Suppressor macrophage treated with lipopolysaccharide for 1 hour (primary cell): ENCODE data around the gene PRKCSH.
"Not testable (repeated sequence)": the region's sequence is repeated elsewhere in the genome, so short reads cannot be mapped to it uniquely, and the experiment has no call there.

ENCODE experiments used
- DNase-seq, 3 donors: peaks; one replicate each; pipeline ENCODE4 v3.0.0-alpha.2; 2020 to 2022

PRKCSH gene

DNA sequence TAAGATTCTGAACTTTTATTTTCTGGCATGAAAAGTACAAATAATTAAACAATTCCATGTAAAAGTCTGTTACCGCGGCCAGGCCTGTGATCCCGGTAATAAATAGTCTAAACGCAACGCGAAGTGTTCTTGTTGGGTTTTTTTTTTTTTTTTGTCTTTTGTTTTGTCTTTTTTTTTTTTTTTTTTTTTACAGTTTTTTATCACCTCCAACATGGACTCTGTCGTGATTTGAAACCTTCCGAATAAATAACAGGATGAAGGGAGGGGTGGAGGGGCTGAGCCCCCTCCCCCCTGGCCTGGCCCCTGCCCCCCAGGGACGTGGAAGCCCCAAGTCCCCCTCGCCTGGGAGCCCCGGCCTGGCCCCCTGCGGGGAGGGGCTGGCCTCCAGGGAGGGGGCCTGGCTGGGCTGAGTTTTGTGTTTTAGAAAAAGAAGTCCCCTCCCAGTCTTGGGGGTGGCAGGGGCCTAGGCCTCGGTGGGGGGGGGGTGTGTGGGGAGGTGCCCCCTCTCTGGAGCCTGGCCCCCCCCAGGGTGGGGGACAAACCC is 16.0 kb downstream of the PRKCSH start:
- no peak for DNase-seq

DNA sequence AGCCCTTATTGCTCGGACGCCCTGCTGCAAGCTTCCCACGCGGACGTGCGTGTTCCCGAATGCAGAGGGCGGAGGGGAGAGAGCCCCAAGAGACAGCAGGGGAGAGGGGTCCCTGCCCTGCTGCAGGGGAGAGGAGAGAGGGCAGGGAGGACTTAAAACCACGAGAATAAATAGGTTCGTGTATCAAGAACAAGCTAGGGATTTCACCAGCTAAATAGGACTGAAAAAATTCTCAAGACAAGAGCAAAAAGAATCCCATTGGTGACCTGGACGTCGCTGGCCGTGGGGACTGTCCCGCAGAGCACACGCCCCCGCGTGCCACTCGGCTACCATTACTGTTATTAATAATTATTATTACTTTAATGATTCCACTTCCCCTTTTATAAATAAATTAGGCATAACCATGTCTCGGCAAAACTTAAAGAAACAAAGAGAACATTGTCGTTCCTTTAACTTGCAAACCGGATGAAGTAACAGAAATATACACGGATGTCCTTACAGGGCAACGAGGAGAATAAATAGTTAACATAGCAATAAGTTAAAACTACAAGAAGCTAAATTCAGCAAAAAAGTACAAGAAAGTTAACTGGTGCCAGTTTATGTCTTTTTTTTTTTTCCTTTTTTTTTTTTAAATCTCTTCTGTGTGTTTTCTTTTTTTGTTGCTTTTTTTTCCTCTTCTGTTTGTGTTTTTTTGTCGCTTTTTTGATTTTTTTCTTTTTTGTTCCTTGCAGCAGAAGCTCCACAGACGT is 16.6 kb downstream of the PRKCSH start:
- no peak for DNase-seq

DNA sequence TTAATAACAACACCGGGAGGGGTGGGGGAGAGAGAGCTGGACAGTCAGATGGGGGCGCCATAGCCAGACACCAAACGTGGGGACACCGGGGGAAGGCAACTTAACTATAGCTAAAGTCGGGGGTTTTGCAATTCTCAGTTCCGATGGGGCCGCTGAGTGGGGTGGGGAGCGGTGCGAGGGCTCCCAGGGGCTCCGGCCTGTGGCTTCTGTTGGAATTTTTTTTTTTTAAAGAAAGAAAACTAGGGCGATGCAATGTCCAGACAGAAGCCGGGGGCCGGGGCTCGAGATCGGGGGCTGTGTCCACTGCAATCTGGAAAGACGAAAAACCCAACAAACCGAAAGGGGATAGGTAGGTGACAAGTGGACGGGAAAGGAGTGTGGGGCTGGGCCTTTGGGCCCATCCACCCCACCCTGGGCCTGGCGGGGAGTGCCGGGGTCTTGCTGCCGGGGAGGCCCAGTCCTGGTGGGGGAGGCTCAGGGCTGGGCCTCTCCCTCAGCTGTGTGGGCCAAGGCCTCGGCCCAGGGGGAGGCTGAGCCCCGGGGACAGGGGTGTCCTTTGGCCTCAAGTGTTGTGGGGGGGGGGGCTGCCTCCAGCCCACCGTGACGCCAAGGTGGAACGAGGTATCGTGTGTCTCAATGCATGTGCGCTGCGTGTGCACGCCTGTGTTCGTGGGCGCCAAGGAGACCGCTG is 17.3 kb downstream of the PRKCSH start:
- peak in 1 of 3 donors; percentile 10 for DNase-seq

GRCh38 chr19:11453468-11454341 is 18.3 kb downstream of the PRKCSH start:
- peak in 1 of 3 donors; percentile 36 for DNase-seq

- DNase-seq, result not testable (repeated sequence)
Measured at GRCh38 chr19:11455233-11455554, 19.8 kb downstream of the PRKCSH start.

GRCh38 chr19:11456659-11457058 is 21.2 kb downstream of the PRKCSH start:
- DNase-seq, result no peak

GRCh38 chr19:11457115-11457514 is 21.7 kb downstream of the PRKCSH start:
- no peak for DNase-seq

- no peak for DNase-seq
Measured at GRCh38 chr19:11457831-11458230, 22.4 kb downstream of the PRKCSH start.

- no peak for DNase-seq
Measured at GRCh38 chr19:11458236-11458900, 22.9 kb downstream of the PRKCSH start.

GRCh38 chr19:11458912-11459311 is 23.5 kb downstream of the PRKCSH start:
- not testable (repeated sequence) for DNase-seq

DNA sequence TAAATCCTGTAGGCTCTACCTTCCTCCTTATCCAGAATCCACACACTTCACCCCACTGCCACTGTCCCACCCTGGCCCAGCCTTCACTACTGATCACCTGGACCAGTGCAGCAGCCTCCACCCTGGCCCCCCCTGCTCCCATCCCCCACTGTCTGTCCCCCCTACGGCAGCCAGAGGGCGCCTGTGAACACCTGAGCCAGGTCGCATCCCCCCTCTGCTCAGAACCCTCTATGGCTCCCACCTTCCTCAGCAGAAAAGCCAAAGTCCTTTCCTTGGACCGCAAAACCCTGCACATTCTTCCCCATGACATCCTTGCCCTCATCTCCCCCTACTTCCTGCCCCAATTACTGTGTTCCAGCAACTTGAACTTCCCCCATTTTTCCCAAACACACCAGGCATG is 24.8 kb downstream of the PRKCSH start:
- DNase-seq, result no peak

DNA sequence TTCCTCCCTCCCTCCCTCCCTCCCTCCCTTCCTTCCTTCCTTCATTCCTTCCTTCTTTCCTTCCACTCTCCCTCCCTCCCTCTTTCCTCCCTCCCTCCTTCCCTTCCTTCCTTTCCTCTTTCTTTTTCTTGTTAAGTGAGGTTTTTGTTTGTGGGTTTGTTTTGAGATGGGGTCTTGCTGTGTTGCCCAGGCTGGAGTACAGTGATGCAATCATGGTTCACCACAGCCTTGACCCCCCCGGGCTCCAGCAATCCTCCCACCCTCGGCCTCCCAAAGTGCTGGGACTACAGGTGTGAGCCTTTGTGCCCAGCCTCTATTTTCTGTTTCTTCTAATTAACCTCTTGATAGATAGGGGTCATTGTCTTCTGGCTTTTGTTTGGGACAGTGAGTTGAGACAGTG is 26.0 kb downstream of the PRKCSH start:
- DNase-seq, result no peak

- DNase-seq, result no peak
Measured at GRCh38 chr19:11463391-11463790, 28.0 kb downstream of the PRKCSH start.

DNA sequence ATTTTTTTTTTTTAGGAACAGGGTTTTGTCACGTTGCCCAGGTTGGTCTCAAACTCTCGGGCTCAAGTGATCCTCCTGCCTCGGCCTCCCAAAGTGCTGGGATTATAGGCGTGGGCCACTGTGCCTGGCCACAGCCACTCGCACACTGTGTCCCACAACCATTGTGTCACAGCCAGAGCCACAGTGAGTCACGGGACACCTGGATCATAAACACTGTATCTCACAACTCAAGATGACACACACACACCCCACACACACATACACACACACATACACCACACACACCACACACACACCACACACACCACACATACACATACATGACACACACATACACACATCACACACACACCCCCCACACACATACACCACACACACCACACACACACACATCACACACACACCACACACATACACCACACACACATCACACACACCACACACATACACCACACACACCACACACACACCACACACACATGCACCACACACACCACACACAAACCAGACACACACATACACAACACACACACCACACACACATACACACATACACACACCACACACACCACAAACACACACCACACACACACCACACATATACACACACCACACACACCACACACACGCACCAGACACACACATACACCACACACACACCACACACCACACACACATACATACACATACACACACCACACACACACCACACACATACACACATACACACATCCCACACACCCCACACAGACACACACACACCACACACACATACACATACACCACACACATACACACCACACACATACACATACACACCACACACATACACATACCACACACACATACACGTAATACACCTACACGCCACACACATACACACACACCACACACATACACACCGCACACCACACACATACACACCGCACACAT is 29.2 kb downstream of the PRKCSH start:
- DNase-seq, result no peak

- DNase-seq, result no peak
Measured at GRCh38 chr19:11465600-11465999, 30.2 kb downstream of the PRKCSH start.

GRCh38 chr19:11468266-11468845 is 32.9 kb downstream of the PRKCSH start:
- not testable (repeated sequence) for DNase-seq

GRCh38 chr19:11473725-11474124 is 38.3 kb downstream of the PRKCSH start:
- DNase-seq, result no peak

DNA sequence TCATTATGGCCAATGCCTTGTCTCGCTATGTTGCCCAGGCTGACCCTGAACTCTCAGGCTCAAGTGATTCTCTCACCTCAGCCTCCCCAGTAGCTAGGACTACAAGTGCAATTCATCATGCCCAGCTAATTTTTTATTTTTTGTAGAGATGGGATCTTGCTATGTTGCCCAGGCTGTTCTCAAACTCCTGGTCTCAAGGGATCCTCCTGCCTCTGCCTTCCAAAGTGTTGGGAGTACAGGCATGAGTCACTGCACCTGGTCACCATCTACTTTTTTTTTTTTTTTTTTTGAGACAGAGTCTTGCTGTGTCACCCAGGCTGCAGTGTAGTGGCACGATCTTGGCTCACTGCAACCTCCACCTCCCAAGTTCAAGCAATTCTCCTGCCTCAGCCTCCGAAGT is 39.9 kb downstream of the PRKCSH start:
- not testable (repeated sequence) for DNase-seq

- DNase-seq, result no peak
Measured at GRCh38 chr19:11475861-11476260, 40.4 kb downstream of the PRKCSH start.

DNA sequence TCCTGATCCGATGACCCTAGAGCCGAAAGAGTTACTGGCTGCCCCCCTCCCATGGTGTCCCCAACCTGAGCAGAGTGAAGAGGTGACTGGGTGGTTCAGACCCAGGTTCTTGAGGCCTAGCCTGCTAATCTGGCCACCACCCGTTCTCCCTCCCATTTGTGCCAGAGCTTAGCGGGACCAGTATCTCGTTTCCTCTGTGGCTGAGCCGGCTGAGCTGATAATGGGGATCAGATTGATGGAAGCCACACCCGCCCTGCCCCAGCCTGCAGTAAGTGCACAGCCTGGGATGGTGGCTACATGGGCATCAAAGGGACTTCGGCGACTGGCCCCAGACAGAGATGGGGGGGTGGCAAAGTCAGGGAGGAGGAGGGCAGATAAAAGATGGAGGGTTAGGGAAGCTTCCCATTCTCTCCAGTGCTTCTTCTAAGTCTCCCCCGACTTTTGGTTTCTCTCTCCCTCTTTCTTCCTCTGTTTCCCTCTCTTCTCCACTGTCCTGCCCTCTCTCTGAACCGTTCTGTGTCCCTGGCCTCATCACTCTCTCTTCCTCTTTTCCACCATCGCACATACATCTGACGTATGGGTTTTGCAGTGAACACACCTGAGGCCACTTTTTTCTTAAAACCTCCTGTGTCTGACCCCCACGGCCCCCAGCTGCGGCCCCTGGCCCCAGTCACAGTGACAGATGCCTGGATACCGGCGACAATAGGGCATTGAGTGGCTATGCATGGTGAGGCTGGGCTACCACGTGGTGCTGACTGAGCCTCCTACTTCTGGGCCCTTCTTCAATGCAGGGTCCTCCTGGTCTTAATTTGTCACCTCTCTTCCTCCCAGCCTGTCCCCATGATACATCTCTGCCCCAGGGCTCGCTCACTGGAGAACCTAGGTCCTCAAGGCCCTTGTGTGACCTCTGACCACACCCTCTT is 43.0 kb downstream of the PRKCSH start:
- peak in 2 of 3 donors; percentile 15 to 22 for DNase-seq
